Stimulated activated CD8-positive, alpha-beta memory T cell treated with anti-CD3 and anti-CD28 coated beads, Interleukin-12 subunit alpha, Interleukin-12 subunit beta, amount 100 ng/mL, for 24 hours (primary cell): Measurements from ENCODE around the gene RNF123.
"Not testable (repeated sequence)": the region's sequence is repeated elsewhere in the genome, so short reads cannot be mapped to it uniquely, and the experiment has no call there.

Experiments used
- DNase-seq: peaks from one replicate; pipeline ENCODE4 v3.0.0-alpha.2; 2020; ENCODE audit errors: extremely low read depth

The RNF123 gene

GRCh38 chr3:49680493-49681231 lies 8.7 kb upstream of the RNF123 start:
- DNase-seq, result no peak

GRCh38 chr3:49681232-49681522 lies 8.2 kb upstream of the RNF123 start:
- no peak for DNase-seq

DNA sequence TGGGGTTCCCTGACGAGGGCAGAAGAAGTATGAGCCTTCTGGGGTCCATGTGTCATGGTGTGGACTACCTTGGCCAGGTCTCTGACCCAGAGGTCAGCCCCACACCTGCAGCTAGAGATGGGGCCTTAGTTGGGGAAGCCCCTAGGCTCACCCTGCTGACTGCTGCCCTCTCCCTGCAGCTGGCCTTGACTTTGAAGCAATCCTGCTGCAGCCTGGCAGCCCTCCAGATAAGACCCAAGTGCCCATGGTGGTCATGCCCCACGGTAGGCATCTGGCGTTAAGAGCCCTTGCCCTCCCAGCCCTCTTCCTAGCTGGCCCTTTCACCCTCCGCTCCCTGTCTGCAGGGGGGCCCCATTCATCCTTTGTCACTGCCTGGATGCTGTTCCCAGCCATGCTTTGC lies 7.8 kb upstream of the RNF123 start:
- DNase-seq, result no peak

- no peak for DNase-seq
These were observed 6.2 kb upstream of the RNF123 start for GRCh38 chr3:49683162-49683561.

DNA sequence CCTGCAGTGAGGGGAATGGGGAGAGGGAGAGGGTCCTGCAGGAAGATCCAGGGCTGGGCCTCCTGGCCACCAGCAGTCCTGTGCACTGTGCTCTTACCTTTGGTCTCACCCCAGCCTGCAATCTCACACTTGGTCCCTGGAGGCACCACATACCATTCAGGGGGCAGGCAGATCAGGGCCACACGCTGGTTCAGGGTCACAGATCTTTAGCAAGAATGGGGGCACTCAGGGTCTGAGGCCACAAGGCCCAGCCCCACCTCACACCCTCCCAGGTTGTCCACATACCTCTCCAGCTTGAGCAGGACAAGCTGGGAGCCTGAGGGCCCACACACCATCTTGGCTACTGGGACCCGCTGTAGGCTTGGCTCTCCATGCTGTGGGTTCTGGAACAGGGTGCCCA lies 4.9 kb upstream of the RNF123 start:
- DNase-seq, result not testable (repeated sequence)

- DNase-seq, result not testable (repeated sequence)
These were observed 4.3 kb upstream of the RNF123 start for GRCh38 chr3:49685103-49685502.

- DNase-seq, result not testable (repeated sequence)
These were observed 3.5 kb upstream of the RNF123 start for GRCh38 chr3:49685846-49686245.

DNA sequence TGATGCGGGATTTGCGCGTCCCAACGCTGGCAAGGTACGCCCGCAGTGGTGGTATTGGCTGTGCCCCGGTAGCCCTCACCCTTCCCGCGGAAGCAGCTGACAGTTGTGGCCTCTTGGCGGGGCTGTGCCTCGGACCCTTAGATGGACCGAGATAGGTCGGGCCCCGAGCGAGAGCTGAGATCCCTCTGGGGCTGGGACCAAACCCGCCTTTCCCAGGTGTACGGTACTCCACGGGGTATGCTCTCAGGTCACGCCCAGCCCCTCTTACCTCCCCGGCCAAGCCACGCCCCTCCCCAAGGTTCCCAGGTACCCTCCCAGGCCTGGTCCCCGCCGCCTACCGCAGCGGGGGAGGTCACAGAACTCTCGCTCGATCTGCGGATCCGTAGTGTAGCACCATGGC lies 3.0 kb upstream of the RNF123 start:
- not testable (repeated sequence) for DNase-seq

- DNase-seq, result not testable (repeated sequence)
These were observed 2.5 kb upstream of the RNF123 start for GRCh38 chr3:49686769-49687423.

DNA sequence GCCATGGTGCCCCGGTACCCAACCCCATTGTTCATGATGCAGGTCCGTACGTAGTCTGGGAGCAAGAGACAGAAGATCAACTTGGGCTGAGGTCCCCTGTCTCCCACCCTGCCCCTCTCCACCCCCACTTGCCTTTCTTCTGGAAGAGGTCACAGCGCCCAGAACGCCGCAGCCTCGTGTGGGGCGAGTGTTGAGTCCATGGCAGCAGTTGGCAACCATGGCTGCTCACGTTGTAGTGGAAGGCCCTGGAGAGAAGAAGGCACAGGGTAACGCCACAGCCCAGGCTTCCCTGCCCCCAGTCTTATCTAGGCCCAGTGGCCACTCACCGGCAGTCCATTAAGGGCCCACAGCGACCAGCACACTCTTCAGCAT lies 1.9 kb upstream of the RNF123 start:
- DNase-seq, result not testable (repeated sequence)

- DNase-seq, result not testable (repeated sequence)
These were observed 865 bp upstream of the RNF123 start for GRCh38 chr3:49688338-49689045.

DNA sequence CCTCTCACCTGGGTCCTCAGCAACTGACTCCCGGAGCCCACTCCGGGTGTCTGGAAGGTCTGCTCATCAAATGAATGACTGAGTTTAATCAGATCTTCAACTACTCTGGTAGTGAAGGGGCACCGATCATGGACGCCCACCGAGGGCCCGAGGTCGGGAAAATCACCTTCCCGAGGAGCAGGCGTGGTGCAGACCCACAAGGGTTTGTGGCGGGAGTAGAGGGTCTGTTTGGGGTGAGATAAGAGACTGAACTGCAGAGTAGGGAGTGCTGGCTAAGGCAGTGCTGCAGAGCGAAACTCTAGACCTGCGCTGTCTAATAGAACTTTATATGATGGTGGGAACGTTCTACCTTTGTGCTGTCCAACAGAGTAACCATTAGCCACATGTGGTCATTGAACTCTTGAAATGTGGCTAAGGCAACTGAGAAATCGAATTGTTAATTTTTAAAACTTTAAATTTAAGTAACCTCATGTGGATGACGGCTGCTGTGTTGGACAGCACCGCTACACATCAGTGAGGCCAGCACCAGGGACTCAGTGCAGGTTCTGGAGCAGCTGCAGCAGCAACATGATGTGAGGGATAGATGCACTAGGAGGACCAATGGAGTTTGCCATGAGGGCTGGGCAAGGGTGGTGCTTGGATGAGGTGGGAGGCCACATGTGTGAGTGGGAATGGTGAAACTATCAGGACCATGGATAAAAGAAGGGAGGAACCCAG lies 709 bp downstream of the RNF123 start:
- not testable (repeated sequence) for DNase-seq

GRCh38 chr3:49690856-49691255 lies 1.5 kb downstream of the RNF123 start:
- DNase-seq, result not testable (repeated sequence)

DNA sequence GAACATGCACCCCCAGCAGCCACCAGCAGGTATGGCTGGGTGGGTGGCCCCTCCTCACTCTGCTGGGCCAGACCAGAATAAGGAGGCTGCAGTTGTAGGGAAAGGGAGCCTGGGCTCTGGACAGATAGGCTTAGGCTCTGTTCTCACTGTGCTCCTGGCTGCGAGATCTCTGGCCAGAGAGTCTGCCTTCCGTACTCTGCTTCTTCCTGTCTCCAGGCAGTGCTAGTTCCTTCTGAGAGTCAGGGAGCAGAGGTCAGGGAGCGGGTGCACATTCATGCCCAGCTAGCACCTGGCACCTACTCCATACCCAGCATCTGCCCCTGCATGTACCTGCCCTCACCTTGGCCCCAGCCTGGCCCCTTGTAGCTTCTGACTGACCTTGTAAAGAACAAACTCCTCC lies 2.1 kb downstream of the RNF123 start:
- not testable (repeated sequence) for DNase-seq

GRCh38 chr3:49694409-49695070 lies 5.2 kb downstream of the RNF123 start:
- DNase-seq, result not testable (repeated sequence)

GRCh38 chr3:49695350-49696015 lies 6.1 kb downstream of the RNF123 start:
- DNase-seq, result not testable (repeated sequence)

DNA sequence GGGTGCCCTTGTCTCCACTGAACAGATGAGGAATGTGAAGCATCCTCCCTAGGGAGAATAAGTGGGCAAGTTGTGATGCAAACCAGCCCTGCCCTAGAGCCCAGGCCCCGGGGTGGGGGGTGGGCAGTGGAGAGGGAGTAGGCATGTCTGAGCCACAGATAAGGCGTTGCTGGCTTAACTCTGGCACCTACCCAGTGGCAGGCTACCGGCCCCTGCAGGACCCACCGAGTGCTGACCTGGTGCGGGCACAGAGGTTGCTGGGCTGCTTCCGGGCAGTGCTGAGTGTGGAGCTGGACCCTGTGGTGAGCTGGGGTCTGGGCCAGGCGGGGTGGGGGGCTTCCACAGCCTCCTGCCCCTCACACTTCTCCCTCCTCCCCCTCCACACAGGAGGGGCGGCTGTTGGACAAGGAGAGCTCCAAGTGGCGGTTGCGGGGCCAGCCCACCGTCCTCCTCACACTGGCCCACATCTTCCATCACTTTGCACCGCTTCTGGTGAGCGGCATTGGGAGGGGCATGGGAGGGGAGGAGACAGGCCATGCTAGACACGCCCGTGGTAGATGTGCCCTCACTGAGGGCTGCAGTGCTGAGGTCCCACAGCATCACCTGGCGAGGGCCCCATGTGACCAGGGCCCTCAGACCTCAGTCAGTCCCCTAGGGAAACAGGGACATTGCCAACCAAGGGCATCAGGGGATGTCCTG lies 10.1 kb downstream of the RNF123 start:
- no peak for DNase-seq

DNA sequence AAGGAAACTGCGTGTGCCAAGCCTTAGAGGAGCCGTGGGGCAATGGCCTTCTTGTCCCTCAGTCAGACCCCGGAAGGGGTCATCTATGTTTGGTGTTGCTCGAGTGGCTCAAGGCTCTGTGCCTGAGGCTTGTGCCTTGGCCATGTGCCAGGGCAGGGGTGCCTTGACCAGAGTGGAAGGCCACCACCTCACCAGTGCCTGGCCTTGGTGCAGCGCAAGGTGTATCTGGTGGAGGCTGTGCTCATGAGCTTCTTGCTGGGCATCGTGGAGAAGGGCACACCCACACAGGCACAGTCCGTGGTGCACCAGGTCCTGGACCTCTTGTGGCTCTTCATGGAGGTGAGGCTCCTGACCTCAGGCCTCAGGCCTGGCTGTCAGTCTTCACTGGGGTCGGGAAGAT lies 10.7 kb downstream of the RNF123 start:
- DNase-seq, result no peak

GRCh38 chr3:49700453-49701128 lies 11.2 kb downstream of the RNF123 start:
- no peak for DNase-seq
